ENCODE measurements around the gene NUDT4. TPM values are rescaled to one million over a fixed set of nuclear protein-coding genes. Genes with fewer than 3 reads are reported as not detected.

Gene NUDT4
- polyA plus RNA-seq, 1 of the 3 experiments (the other 2 are of a cell fraction): 19.8 TPM

- ChIA-PET POLR2A (no interaction called here), CTCF (interaction anchor here (1.1 to 2.4 kb wide), 2 partner anchors 125 to 659 kb away, joined by 3 to 10 read pairs; no protein-coding TSS in a partner anchor)
- no peak overlapping the region for H3K4me3 ChIP-seq (ENCODE audit: low read depth in 2 of 2, low read length in 1 of 2)
- peaks cover 25% of the 10 kb centered on the region for H4K20me1 ChIP-seq (ENCODE audit: insufficient read depth)
- H3K36me3 ChIP-seq (replicated peaks in 1 of 2; ENCODE audit: control insufficient read depth in 1 of 2, insufficient read depth in 2 of 2, low read length in 1 of 2): no peaks in the 10 kb centered on the region
- H3K27ac ChIP-seq (ENCODE audit: low read depth in 2 of 2, low read length in 1 of 2): no peak overlapping the region
- WGBS (ENCODE audit: low lambda C conversion rate): 93% methylated on average over 3 of the region's 4 CpGs
- H3K4me2 ChIP-seq: no peak overlapping the region
- H3K9ac ChIP-seq: no peak overlapping the region
- DNase-seq: no peak
- H3K27me3 ChIP-seq (ENCODE audit: insufficient read depth): no peaks in the 10 kb centered on the region
- H3K9me3 ChIP-seq: no peaks in the 10 kb centered on the region
- peaks cover 4% of the 10 kb centered on the region for H3F3A ChIP-seq (replicated peaks; ENCODE audit: insufficient read depth)
- H2AFZ ChIP-seq (ENCODE audit: low read depth): no peak overlapping the region
- TF ChIP-seq ZBTB33 (IDR thresholded peaks at IDR 0.05; ENCODE audit: borderline replicate concordance, low read depth) (no peak), GATA2 (CRISPR knock-in tag; IDR thresholded peaks at IDR 0.05) (no peak), RCOR1 (IDR thresholded peaks at IDR 0.05; ENCODE audit: low read length) (no peak), TAF1 (IDR thresholded peaks at IDR 0.05; ENCODE audit: borderline replicate concordance, low read depth, low read length) (no peak), RXRA (IDR thresholded peaks at IDR 0.05; ENCODE audit: borderline replicate concordance, low read depth) (no peak), SMC3 (IDR thresholded peaks at IDR 0.05; ENCODE audit: low read depth, low read length) (no peak), REST (IDR thresholded peaks at IDR 0.05; ENCODE audit: low read depth, low read length) (no peak), MAX (IDR thresholded peaks at IDR 0.05; ENCODE audit: low read depth) (no peak), NRF1 (IDR thresholded peaks at IDR 0.05; ENCODE audit: low read depth, low read length) (no peak), FOSL2 (IDR thresholded peaks at IDR 0.05; ENCODE audit: borderline replicate concordance, low read depth) (no peak), TEAD4 (IDR thresholded peaks at IDR 0.05; ENCODE audit: borderline replicate concordance, insufficient read depth) (no peak), FOXM1 (IDR thresholded peaks at IDR 0.05; ENCODE audit: low read depth) (no peak), EZH2phosphoT487 (IDR thresholded peaks at IDR 0.05; ENCODE audit: borderline replicate concordance, low read depth) (no peak), MEF2A (IDR thresholded peaks at IDR 0.05; ENCODE audit: borderline replicate concordance, low read depth) (no peak), YY1 (IDR thresholded peaks at IDR 0.05; ENCODE audit: low read depth) (no peak), GABPA (IDR thresholded peaks at IDR 0.05; ENCODE audit: low read depth) (no peak)
- peaks cover 7 to 14% of the 10 kb centered on the region in 2 experiments; a peak in 3 of 4 replicates for H3K4me1 ChIP-seq (ENCODE audit: control insufficient read depth in 1 of 2, insufficient read depth in 2 of 2, low read depth in 1 of 2, low read length in 1 of 2)
- H3K9me2 ChIP-seq: no peaks in the 10 kb centered on the region
- H3K79me2 ChIP-seq (ENCODE audit: insufficient read depth): peaks cover 31% of the 10 kb centered on the region
These were observed 65.9 kb downstream of the NUDT4 start for GRCh38 chr12:93443576-93443975.

Data from SK-N-SH (cell line).